ENCODE data around the gene ANGPTL1.
A peak's percentile ranks its signal among the peaks of the same experiment; 100 is the strongest.

ANGPTL1 gene

GRCh38 chr1:178847396-178847849 is 23.5 kb downstream of the ANGPTL1 start:
- TF ChIP-seq CTCF (IDR thresholded peaks at IDR 0.05; ENCODE audit: low read depth, low read length): no peak
- DNase-seq (ENCODE audit: extremely low read depth, low read depth): no peak

- no peak for DNase-seq (ENCODE audit: extremely low read depth, low read depth)
- no peak for TF ChIP-seq CTCF (IDR thresholded peaks at IDR 0.05; ENCODE audit: low read depth, low read length)
Measured at GRCh38 chr1:178846306-178846705, 24.6 kb downstream of the ANGPTL1 start.

DNA sequence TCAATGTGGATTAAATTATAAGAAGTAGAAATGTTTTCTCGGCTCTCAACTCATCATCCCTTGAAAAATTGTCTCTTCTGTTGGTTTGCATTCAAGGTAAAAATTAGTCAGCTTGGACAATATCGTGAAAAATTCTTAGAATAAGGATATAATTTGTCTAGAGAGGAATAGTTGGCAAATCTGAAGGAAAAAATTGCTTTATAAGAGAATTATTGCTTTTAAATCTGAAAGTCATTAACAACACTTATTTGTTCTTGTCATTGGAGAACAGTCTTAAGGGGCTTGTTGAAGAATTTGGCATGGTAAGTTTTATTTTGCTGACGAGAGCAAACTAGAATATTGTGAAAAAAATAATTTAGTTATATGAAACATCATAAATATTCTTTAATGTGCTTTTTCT is 26.4 kb downstream of the ANGPTL1 start:
- DNase-seq (ENCODE audit: extremely low read depth, low read depth): no peak

DNA sequence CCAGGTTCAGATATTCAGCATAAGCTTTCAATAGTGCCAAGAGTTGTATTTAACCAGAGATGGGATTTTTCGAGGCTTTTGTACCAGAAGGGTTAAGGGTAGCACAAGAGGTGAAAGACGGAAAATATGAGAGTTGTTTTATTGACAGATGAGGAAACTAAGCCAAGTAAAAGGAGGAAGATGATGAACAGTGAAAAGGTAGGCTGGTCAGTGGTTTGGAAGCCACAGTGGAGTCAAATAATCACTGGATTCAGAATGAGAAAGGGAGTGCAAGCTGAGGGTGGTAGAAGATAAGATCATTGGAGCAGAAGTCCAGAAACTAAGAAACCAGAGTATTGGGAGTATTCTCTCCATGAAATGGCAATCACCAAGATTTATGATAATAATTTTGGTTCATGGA is 45.7 kb downstream of the ANGPTL1 start:
- no peak for TF ChIP-seq CTCF (IDR thresholded peaks at IDR 0.05; ENCODE audit: low read depth, low read length)
- DNase-seq (ENCODE audit: extremely low read depth, low read depth): no peak

More for the DNA sequence above, 26.4 kb downstream of the ANGPTL1 start:
- no peak for TF ChIP-seq CTCF (IDR thresholded peaks at IDR 0.05; ENCODE audit: low read depth, low read length)

- no peak for DNase-seq (ENCODE audit: extremely low read depth, low read depth)
- TF ChIP-seq CTCF (IDR thresholded peaks at IDR 0.05; ENCODE audit: low read depth, low read length): no peak
Measured at GRCh38 chr1:178821134-178821866, 49.6 kb downstream of the ANGPTL1 start.

DNA sequence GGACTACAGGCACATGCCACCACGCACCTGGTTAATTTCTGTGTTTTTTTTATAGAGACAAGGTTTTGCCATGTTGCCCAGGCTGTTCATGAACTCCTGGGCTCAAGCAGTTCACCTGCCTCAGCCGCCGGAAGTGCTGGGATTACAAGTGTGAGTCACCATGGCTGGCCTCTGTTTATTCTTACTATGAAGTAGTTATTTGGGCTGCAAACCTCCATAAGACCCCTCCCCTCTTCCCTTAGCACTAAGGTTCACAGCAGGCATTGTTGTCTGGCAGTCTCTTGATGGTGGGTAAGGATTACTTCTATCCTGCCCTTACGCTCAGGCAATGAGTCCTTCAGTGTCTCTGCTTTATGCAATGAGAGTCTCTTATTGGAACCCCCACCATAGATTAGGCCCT is 51.8 kb downstream of the ANGPTL1 start:
- no peak for TF ChIP-seq CTCF (IDR thresholded peaks at IDR 0.05; ENCODE audit: low read depth, low read length)
- DNase-seq (ENCODE audit: extremely low read depth, low read depth): no peak

DNA sequence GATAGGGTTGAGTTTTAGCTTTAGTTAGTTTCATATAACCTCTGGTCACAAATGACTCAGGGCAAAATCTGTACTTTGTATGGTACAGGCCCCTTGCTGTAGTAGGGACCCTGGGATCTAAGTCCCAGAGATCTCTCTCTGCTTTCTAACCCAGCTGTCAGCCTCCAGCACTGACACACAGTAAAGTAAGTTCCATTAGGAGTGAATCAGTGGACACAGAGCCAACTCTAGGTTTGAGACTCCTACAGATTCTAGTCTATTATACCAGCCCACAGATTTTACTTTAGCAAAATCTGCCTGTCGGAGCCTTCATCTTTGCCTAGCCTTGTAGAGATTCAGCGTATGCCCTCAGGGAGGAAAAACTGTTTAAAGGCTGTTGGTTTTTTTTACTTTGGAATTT is 52.5 kb downstream of the ANGPTL1 start:
- TF ChIP-seq CTCF (IDR thresholded peaks at IDR 0.05; ENCODE audit: low read depth, low read length): no peak
- DNase-seq (ENCODE audit: extremely low read depth, low read depth): peak; percentile 0
